Hepatocyte (in vitro differentiated cells): ENCODE results near the gene EFCAB10. TPM values are rescaled to one million over a fixed set of nuclear protein-coding genes. Genes with fewer than 3 reads are reported as not detected.

Source experiments
- polyA plus RNA-seq: library from polyadenylated mRNA; unstranded; fragments of >200 nt; fragmentation: Nextera tagmentation; extraction: Ambion mirVana; gene quantifications from 2 replicates; pipeline ENCODE4 v1.2.1, GENCODE V29; 2016
- total RNA-seq: library from RNA; depleted of rRNA; stranded (reverse); fragments of >200 nt; gene quantifications from 2 replicates; pipeline ENCODE4 v1.2.3, GENCODE V29; 2014

Gene EFCAB10
- total and polyA plus RNA-seq, 2 experiments from 2014 or later, result 0.24 TPM; not detected in 1

Other genes starting within 250 kb of the EFCAB10 start
- 31.1 and 46.1 TPM in 2 replicates for gene SRPK2, start 192.6 kb downstream of the EFCAB10 start, total RNA-seq
- 41.4 and 45.1 TPM in 2 replicates for gene SRPK2, start 192.6 kb downstream of the EFCAB10 start, polyA plus RNA-seq
- 10.9 and 12.6 TPM in 2 replicates for gene PUS7, start 59.2 kb downstream of the EFCAB10 start, total RNA-seq
- gene PUS7, start 59.2 kb downstream of the EFCAB10 start, polyA plus RNA-seq, result 4.3 and 6.1 TPM in 2 replicates
- 8.2 and 9.3 TPM in 2 replicates for gene RINT1, start 49.3 kb downstream of the EFCAB10 start, total RNA-seq
- 10.7 and 12.1 TPM in 2 replicates for gene RINT1, start 49.3 kb downstream of the EFCAB10 start, polyA plus RNA-seq